HG03342 (cell line): ENCODE data around the gene MYO5C.

Experiments used
- ATAC-seq: cut with Tn5 transposase; IDR thresholded peaks from one replicate; pipeline ENCODE4 v1.9.1; 2021; ENCODE audit warnings: mild to moderate bottlenecking, moderate library complexity; ENCODE audit not compliant: unreplicated experiment

Gene MYO5C

GRCh38 chr15:52153900-52154895 lies 141.4 kb downstream of the MYO5C start:
- ATAC-seq: no peak

GRCh38 chr15:52151353-52151752 lies 144.3 kb downstream of the MYO5C start:
- ATAC-seq: no peak

GRCh38 chr15:52150871-52151270 lies 144.7 kb downstream of the MYO5C start:
- no peak for ATAC-seq

- no peak for ATAC-seq
These were observed 145.4 kb downstream of the MYO5C start for GRCh38 chr15:52150043-52150825.

- no peak for ATAC-seq
These were observed 147.2 kb downstream of the MYO5C start for GRCh38 chr15:52148403-52148802.

GRCh38 chr15:52146776-52147175 lies 148.8 kb downstream of the MYO5C start:
- ATAC-seq: no peak

GRCh38 chr15:52146261-52146660 lies 149.3 kb downstream of the MYO5C start:
- ATAC-seq: no peak

GRCh38 chr15:52144656-52145178 lies 150.9 kb downstream of the MYO5C start:
- ATAC-seq: no peak

GRCh38 chr15:52143873-52144272 lies 151.7 kb downstream of the MYO5C start:
- no peak for ATAC-seq
